Keratinocyte (primary cell): ENCODE data around the gene MEIS2. TPM values are rescaled to one million over a fixed set of nuclear protein-coding genes. Genes with fewer than 3 reads are reported as not detected.

ENCODE experiments used
- DNase-seq: peaks from one replicate; pipeline ENCODE4 v3.0.0-alpha.2; 2011; ENCODE audit warnings: low read depth, missing footprints, low spot score
- FAIRE-seq: peaks from 2 replicates; lab custom pipeline; 2011; peaks lifted over from hg19 to GRCh38; lab: Jason Lieb, UNC
- H2AFZ ChIP-seq: 2 replicates; pipeline ENCODE4 v1.6.0; 2012; ENCODE audit warnings: low read length, control low read depth, inconsistent platforms; ENCODE audit not compliant: control insufficient read depth
- H3K27ac ChIP-seq: 2 replicates; pipeline ENCODE4 v1.5.1; 2011; ENCODE audit warnings: low read length; ENCODE audit not compliant: control insufficient read depth, insufficient read depth
- H3K27me3 ChIP-seq: 3 replicates; pipeline ENCODE4 v1.6.0; 2011; ENCODE audit warnings: low read length; ENCODE audit not compliant: control insufficient read depth, insufficient read depth; ENCODE audit errors: extremely low read depth
- H3K36me3 ChIP-seq, 2 experiments: 2 replicates in 1 of 2; 3 replicates in 1 of 2; pipeline ENCODE4 v1.5.1; 2011; ENCODE audit warnings: low read length in 2 of 2, mild to moderate bottlenecking in 1 of 2; ENCODE audit not compliant: control insufficient read depth in 2 of 2, insufficient read depth in 2 of 2; ENCODE audit errors: extremely low read depth in 1 of 2
- H3K4me1 ChIP-seq: 3 replicates; pipeline ENCODE4 v1.5.1; 2011; ENCODE audit warnings: low read length; ENCODE audit not compliant: control insufficient read depth, insufficient read depth; ENCODE audit errors: extremely low read depth
- H3K4me2 ChIP-seq: 3 replicates; pipeline ENCODE4 v1.6.0; 2011; ENCODE audit warnings: low read depth, low read length; ENCODE audit not compliant: control insufficient read depth, insufficient read depth; ENCODE audit errors: extremely low read depth
- H3K4me3 ChIP-seq, 3 experiments: fragments of 200-600 bp in 1 of 3; sonication (generic) in 1 of 3; 2 replicates in 2 of 3; 3 replicates in 1 of 3; pipeline ENCODE4 v1.5.1; 2011 to 2016; ENCODE audit warnings: low read length in 3 of 3, mild to moderate bottlenecking in 3 of 3, control low read depth in 2 of 3, inconsistent platforms in 1 of 3, low read depth in 1 of 3, mixed read lengths in 1 of 3, mixed run types in 1 of 3, moderate library complexity in 1 of 3; ENCODE audit not compliant: control insufficient read depth in 2 of 3, insufficient read depth in 2 of 3; ENCODE audit errors: extremely low read depth in 1 of 3
- H3K79me2 ChIP-seq: 2 replicates; pipeline ENCODE4 v1.6.0; 2012; ENCODE audit warnings: low read length; ENCODE audit not compliant: control insufficient read depth, insufficient read depth
- H3K9ac ChIP-seq: 3 replicates; pipeline ENCODE4 v1.6.0; 2011; ENCODE audit warnings: low read length; ENCODE audit not compliant: control insufficient read depth, insufficient read depth; ENCODE audit errors: extremely low read depth
- H3K9me1 ChIP-seq: 3 replicates; pipeline ENCODE4 v1.6.0; 2011; ENCODE audit warnings: low read length; ENCODE audit not compliant: control insufficient read depth, insufficient read depth; ENCODE audit errors: extremely low read depth
- H3K9me3 ChIP-seq: 2 replicates; pipeline ENCODE4 v1.5.1; 2012; ENCODE audit warnings: low read depth, low read length; ENCODE audit not compliant: control insufficient read depth
- H4K20me1 ChIP-seq: 3 replicates; pipeline ENCODE4 v1.6.0; 2011; ENCODE audit warnings: low read length; ENCODE audit not compliant: control insufficient read depth, insufficient read depth; ENCODE audit errors: extremely low read depth
- CTCF ChIP-seq, 3 experiments: IDR thresholded peaks in 1 of 3; conservative IDR thresholded peaks in 1 of 3; optimal IDR thresholded peaks in 1 of 3; 2 replicates in 2 of 3; 3 replicates in 1 of 3; pipeline versions ENCODE3 to v1.5.1; 2011; ENCODE audit warnings: low read length in 3 of 3, mild to moderate bottlenecking in 3 of 3, moderate library complexity in 2 of 3, control low read depth in 1 of 3, inconsistent platforms in 1 of 3; ENCODE audit not compliant: insufficient read depth in 2 of 3; ENCODE audit errors: extremely low read depth in 1 of 3
- EZH2 ChIP-seq: IDR thresholded peaks from one replicate; pipeline ENCODE4 v1.6.1; 2012; ENCODE audit warnings: inconsistent platforms, mild to moderate bottlenecking, low read length, moderate library complexity
- dilution Hi-C: fragments of 300-500 bp; cut with MboI; formaldehyde crosslinking; loops from one replicate; pipeline ENCODE4 v1.7.0; 2020; ENCODE audit warnings: low sequenced_read_pairs; ENCODE audit not compliant: extremely low pct_ligation_motif_present
- polyA plus RNA-seq, 5 experiments: library from polyadenylated mRNA; depleted of rRNA in 3 of 5; stranded (reverse) in 3 of 5; stranded (forward) in 1 of 5; unstranded in 1 of 5; fragments of >200 nt; gene quantifications; 1 replicate in 1 of 5; 2 replicates in 3 of 5; 3 replicates in 1 of 5; pipeline versions ENCODE4 v1.2.1 to v1.2.3, GENCODE V29; 2011 to 2012; ENCODE audit warnings: missing spikeins in 2 of 5, low read depth in 1 of 5, low replicate concordance in 1 of 5

Gene MEIS2
- polyA plus RNA-seq, 1 donor (not counting 4 experiments of a cell fraction or from before 2014, with no cell fraction given): 11.4 TPM

DNA sequence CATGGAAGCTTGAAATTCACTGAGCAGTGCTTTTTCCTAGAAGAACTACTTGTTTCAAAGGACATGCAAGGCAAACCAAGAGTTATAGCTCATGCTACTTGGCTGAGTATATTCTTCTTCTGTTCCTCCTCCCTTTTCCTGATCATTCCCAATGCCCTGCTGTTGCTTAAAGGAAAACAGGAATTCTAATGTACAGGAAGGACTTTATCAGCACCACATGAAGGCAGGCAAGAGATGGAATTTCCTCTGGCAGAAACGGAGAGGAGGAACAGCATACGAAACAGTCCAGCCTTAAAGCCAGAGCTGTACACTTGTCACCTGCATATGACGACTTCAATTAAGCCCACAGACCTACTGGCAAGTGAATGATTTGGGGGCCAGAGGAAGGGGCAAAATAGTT lies 15.7 kb downstream of the MEIS2 start:
- no peaks in the 10 kb centered on the region for H4K20me1 ChIP-seq
- H3K9me3 ChIP-seq: no peaks in the 10 kb centered on the region
- TF ChIP-seq CTCF (optimal IDR thresholded peaks at IDR 0.05 in 1 of 3, IDR thresholded peaks at IDR 0.05 in 1 of 3, conservative IDR thresholded peaks at IDR 0.05 in 1 of 3; ENCODE audit: extremely low read depth in 1 of 3, insufficient read depth in 2 of 3, low read length in 3 of 3) (no peak), EZH2 (no peak)
- H3K4me1 ChIP-seq: peaks cover 10% of the 10 kb centered on the region
- no peak overlapping the region for H3K4me2 ChIP-seq
- H3K9ac ChIP-seq: no peak overlapping the region
- H3K9me1 ChIP-seq: no peaks in the 10 kb centered on the region
- no peaks in the 10 kb centered on the region for H3K27me3 ChIP-seq
- no peak for DNase-seq
- no peak overlapping the region for H3K27ac ChIP-seq
- H2AFZ ChIP-seq: no peak overlapping the region
- FAIRE-seq: no peak
- H3K4me3 ChIP-seq: no peak overlapping the region
- dilution Hi-C loops: no loop called here
- H3K79me2 ChIP-seq: no peaks in the 10 kb centered on the region
- H3K36me3 ChIP-seq: peaks cover 2 to 4% of the 10 kb centered on the region in 2 experiments

GRCh38 chr15:37083610-37084009 lies 16.7 kb downstream of the MEIS2 start:
- Histone ChIP-seq H3K79me2 (no peaks in the 10 kb centered on the region), H3K27me3 (no peaks in the 10 kb centered on the region), H3K4me2 (no peak overlapping the region), H3K36me3 (peaks cover 2 to 4% of the 10 kb centered on the region in 2 experiments), H4K20me1 (no peaks in the 10 kb centered on the region), H3K4me3 (no peak overlapping the region), H3K27ac (no peak overlapping the region), H3K4me1 (peaks cover 10% of the 10 kb centered on the region), H2AFZ (no peak overlapping the region), H3K9me3 (no peaks in the 10 kb centered on the region), H3K9me1 (no peaks in the 10 kb centered on the region), H3K9ac (no peak overlapping the region)
- FAIRE-seq (no peak), DNase-seq (no peak)
- dilution Hi-C loops: no loop called here
- TF ChIP-seq CTCF (optimal IDR thresholded peaks at IDR 0.05 in 1 of 3, IDR thresholded peaks at IDR 0.05 in 1 of 3, conservative IDR thresholded peaks at IDR 0.05 in 1 of 3; ENCODE audit: extremely low read depth in 1 of 3, insufficient read depth in 2 of 3, low read length in 3 of 3) (no peak), EZH2 (no peak)
